ENCODE measurements around the gene STAG1. TPM values are rescaled to one million over a fixed set of nuclear protein-coding genes. Genes with fewer than 3 reads are reported as not detected.

STAG1 gene
- total RNA-seq, 1 experiment from 2014 or later: 31.0 TPM

DNA sequence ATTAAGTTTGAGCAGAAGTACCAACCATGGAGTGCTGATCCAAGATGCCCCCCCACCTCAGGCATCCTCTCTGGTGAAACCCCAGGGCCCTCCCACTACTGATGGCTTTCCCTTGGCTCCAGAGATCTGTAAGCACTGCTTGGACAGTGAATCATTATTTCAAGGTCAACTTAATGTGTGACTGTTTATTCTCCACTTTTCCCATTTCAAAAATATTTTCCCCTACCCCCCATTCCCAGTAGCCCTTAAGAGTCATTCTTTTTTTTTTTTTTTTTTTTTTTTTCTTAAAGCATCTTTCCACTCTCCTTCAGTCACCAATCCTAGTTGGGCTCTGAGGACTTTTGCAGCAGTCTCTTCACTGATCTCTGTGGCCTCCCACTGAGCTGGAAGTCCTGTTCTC, 419.4 kb downstream of the STAG1 start:
- DNase-seq (ENCODE audit: low spot score): no peak

GRCh38 chr3:136332302-136332701, 419.9 kb downstream of the STAG1 start:
- no peak for DNase-seq (ENCODE audit: low spot score)

DNA sequence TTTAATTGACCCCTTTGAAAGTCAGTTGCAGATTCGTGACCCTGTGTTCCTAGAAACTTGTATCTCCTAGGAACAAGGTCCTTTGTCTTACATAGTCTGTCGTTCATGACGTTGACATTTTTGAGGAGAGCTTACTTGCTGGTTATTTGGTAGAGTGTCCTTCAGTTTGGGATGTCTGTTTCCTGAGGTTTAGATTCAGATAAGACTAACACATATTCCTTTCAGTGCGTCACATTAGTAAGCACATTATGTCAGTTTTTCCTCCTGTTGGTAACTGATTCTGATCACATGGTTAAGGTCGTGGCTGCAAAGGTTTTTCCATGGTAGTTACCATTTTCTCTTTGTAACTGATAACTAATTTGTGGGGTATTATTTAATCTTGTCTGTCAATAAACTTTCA, 421.3 kb downstream of the STAG1 start:
- DNase-seq (ENCODE audit: low spot score): no peak

DNA sequence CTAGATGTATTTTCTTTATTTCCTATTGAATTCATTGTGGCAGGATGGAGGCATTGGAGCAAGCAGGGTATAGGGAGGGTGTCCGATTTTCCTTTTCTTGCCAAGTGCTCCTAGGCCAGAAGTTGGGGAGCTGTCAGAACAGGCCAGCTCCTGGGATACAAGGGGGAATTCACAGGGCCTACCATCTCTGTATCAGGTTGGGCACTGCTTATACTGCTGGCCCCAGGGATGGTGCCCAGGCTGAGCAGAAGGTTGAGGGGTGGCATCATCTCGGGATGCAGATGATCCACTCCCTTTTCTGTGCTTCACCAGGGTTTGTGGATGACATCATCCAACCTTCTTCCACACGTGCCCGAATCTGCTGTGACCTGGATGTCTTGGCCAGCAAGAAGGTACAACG, 422.6 kb downstream of the STAG1 start:
- no peak for DNase-seq (ENCODE audit: low spot score)

DNA sequence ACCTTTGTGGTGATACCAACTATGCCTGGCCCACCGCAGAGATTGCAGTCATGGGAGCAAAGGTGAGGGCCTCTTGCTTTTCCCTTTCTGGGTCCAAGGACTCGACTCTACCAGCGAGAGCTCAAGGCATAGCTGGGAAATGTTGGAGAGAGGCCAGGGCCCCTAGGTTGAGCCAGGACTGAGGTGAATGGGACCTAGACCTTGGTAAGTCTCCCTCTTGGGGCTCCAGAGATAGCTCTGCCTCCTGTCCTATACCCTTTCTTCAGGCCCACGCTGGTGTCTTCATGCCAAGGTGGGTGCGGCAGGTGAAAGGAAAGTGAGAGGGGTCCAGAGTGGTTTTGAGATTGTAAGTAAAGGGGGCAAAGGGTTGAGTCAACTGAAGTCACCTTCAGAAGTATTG, 424.5 kb downstream of the STAG1 start:
- DNase-seq (ENCODE audit: low spot score): no peak

DNA sequence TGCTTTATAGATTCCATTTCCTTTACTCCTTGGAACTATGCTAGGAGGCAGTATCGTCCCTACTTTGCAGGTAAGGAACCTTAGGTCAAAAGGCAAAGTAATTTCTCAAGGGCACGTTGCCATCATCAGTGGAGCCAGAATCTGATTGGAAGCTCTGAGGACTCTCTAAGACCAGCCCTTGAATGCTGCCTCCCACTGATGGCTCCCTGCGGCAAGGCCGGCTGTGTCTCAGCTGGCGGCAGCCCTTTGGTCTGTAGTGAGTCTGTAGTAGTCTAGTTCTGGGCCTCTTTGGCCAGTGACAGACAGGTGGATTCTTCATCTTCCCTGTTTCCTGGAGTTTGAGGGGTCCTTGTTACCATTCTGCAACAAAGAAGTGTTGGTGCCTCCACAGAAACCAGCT, 425.9 kb downstream of the STAG1 start:
- no peak for DNase-seq (ENCODE audit: low spot score)

- DNase-seq (ENCODE audit: low spot score): no peak
Observed at GRCh38 chr3:136311968-136312367, 440.2 kb downstream of the STAG1 start.

GRCh38 chr3:136311261-136311660, 440.9 kb downstream of the STAG1 start:
- no peak for DNase-seq (ENCODE audit: low spot score)

GRCh38 chr3:136305879-136306278, 446.3 kb downstream of the STAG1 start:
- no peak for DNase-seq (ENCODE audit: low spot score)

DNA sequence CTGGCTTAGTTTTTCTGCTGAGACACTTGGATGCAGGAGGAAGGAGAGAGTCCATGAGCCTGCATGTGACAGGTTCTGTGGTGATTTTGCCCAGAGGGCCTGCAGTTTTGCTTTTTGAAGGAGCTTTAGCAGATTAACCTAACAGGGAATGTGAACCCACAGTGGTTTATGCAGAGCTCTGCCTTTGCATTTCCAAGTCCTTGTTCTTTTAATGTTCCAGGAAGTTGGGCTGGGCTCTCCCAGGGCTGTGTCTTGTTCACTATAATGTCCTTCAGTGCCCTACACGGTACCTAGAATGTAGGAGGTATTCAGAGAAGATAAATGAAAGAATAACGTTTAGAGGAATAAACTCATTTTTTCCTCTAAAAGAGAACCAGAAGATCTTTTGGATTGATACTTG, 451.7 kb downstream of the STAG1 start:
- DNase-seq (ENCODE audit: low spot score): no peak

- DNase-seq (ENCODE audit: low spot score): no peak
Observed at GRCh38 chr3:136297826-136298225, 454.4 kb downstream of the STAG1 start.

GRCh38 chr3:136296960-136297359, 455.2 kb downstream of the STAG1 start:
- DNase-seq (ENCODE audit: low spot score): no peak

DNA sequence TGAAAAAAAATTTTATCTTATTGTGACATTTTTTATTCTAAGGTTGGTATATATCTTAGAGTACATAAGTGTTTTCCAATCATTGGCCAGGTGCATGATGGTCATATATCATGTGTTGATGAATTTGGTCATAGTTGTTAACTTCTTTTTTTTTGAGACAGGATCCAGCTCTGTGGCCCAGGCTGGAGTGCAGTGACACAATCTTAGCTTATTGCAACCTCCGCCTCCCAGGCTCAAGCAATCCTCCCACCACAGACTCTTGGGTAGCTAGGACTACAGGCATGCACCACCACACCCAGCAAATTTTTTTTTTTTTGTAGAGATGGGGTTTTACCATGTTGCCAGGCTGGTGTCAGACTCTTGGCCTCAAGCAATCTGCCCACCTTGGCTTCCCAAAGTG, 458.0 kb downstream of the STAG1 start:
- no peak for DNase-seq (ENCODE audit: low spot score)

GRCh38 chr3:136293279-136293678, 458.9 kb downstream of the STAG1 start:
- no peak for DNase-seq (ENCODE audit: low spot score)

DNA sequence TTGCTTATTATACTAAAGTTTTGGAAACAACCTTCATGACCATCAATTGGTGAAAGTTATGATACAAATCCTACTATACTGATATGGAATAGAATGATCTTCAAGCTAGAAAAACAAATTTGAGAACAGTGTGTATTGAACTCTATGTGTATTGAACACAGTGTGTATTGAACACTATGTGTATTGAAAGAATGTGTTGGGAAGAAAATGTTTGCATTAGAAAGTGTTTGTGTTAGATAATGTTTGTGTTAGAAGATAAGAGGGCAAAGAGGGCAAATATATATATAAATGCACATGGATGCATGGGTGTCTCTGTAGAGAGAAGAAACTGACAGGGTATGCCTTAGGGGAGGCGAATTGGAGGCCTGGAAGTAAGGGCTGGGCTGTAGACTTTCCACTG, 459.7 kb downstream of the STAG1 start:
- DNase-seq (ENCODE audit: low spot score): no peak

GRCh38 chr3:136291302-136291701, 460.9 kb downstream of the STAG1 start:
- no peak for DNase-seq (ENCODE audit: low spot score)

Other genes starting within 250 kb of the STAG1 start
- gene SLC35G2, start 66.7 kb upstream of the STAG1 start, total RNA-seq (2014; rRNA removed; shearing (Covaris generic)): 6.3 and 8.0 TPM in 2 replicates
- 44.7 and 79.9 TPM in 2 replicates for gene NCK1, start 109.8 kb upstream of the STAG1 start, total RNA-seq (2014; rRNA removed; shearing (Covaris generic))
- 61.5 and 69.6 TPM in 2 replicates for gene IL20RB, start 205.6 kb upstream of the STAG1 start, total RNA-seq (2014; rRNA removed; shearing (Covaris generic))